ENCODE measurements around the gene ANKFY1. TPM values are rescaled to one million over a fixed set of nuclear protein-coding genes. Genes with fewer than 3 reads are reported as not detected.
A peak's percentile ranks its signal among the peaks of the same experiment; 100 is the strongest.

Gene ANKFY1
- polyA plus RNA-seq, 3 donors = 13.5 to 46.1 (median 21.7) TPM

DNA sequence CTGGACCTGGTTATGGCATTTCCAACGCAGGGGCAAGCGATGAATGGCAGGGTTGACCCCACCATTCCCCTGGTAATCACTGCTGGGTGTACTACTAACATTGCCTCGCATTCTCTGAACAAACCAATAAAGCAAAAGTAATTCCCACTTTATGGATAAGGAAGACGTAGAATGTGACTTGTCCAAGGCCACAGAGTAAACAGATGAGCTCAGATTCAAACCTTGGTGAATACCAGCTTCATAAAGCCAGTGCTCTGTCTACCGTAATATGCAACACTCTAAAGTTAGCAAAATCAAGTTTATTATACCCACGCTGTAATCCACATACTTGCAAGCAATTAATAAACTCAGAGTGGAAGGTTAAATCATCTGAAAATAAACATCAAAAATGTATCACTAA is 59.6 kb downstream of the ANKFY1 start:
- WGBS (ENCODE audit: insufficient coverage) = 100% methylated on average over 3 of the region's 6 CpGs
- H3K27me3 ChIP-seq (ENCODE audit: control insufficient read depth in 2 of 2, insufficient read depth in 2 of 2, low read length in 2 of 2) = peaks cover 18 to 26% of the 10 kb centered on the region in 2 donors
- no peak overlapping the region for H3K9ac ChIP-seq (ENCODE audit: insufficient read depth, low read length, poor library complexity, severe bottlenecking)
- Mint-ChIP-seq H3K27me3 (ENCODE audit: low read depth in 3 of 3) (peaks cover 46 to 63% (median 54%) of the 10 kb centered on the region in 3 donors), H3K9me3 (peaks cover 0 to 12% (median 11%) of the 10 kb centered on the region in 7 donors), H3K4me3 (peak overlapping the region in 1 of 2 donors; percentile 80), H3K4me1 (peaks cover 23% of the 10 kb centered on the region), H3K27ac (no peak overlapping the region), H3K36me3 (peaks cover 82 to 95% of the 10 kb centered on the region in 2 donors)
- TF ChIP-seq, protein P1, sequence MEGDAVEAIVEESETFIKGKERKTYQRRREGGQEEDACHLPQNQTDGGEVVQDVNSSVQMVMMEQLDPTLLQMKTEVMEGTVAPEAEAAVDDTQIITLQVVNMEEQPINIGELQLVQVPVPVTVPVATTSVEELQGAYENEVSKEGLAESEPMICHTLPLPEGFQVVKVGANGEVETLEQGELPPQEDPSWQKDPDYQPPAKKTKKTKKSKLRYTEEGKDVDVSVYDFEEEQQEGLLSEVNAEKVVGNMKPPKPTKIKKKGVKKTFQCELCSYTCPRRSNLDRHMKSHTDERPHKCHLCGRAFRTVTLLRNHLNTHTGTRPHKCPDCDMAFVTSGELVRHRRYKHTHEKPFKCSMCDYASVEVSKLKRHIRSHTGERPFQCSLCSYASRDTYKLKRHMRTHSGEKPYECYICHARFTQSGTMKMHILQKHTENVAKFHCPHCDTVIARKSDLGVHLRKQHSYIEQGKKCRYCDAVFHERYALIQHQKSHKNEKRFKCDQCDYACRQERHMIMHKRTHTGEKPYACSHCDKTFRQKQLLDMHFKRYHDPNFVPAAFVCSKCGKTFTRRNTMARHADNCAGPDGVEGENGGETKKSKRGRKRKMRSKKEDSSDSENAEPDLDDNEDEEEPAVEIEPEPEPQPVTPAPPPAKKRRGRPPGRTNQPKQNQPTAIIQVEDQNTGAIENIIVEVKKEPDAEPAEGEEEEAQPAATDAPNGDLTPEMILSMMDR (IDR thresholded peaks at IDR 0.05) = no peak
- H3K36me3 ChIP-seq (replicated peaks in 1 of 2; ENCODE audit: control insufficient read depth in 1 of 2, insufficient read depth in 2 of 2, low read length in 2 of 2) = peaks cover 61 to 97% of the 10 kb centered on the region in 2 donors
- no peak overlapping the region for H3K4me3 ChIP-seq (replicated peaks in 1 of 3; ENCODE audit: low read depth in 2 of 3, low read length in 3 of 3)
- H3K4me1 ChIP-seq (ENCODE audit: control insufficient read depth in 1 of 2, insufficient read depth in 2 of 2, low read length in 2 of 2) = peaks cover 21 to 22% of the 10 kb centered on the region in 2 donors
- H2AFZ ChIP-seq (ENCODE audit: insufficient read depth, low read depth, low read length, poor library complexity, severe bottlenecking) = no peak overlapping the region
- intact Hi-C loops (cut with micrococcal nuclease) = no loop called here
- peaks cover 88% of the 10 kb centered on the region for H4K20me1 ChIP-seq (ENCODE audit: insufficient read depth, low read length)
- DNase-seq = no peak
- H3K79me2 ChIP-seq (ENCODE audit: insufficient read depth, low read length) = no peaks in the 10 kb centered on the region
- no peak overlapping the region for H3K27ac ChIP-seq (ENCODE audit: low read depth in 1 of 2, low read length in 2 of 2)
- H3K9me3 ChIP-seq (replicated peaks in 1 of 2; ENCODE audit: control insufficient read depth in 1 of 2, insufficient read depth in 1 of 2, low read length in 2 of 2) = no peaks in the 10 kb centered on the region
- no peak overlapping the region for H3K4me2 ChIP-seq (replicated peaks; ENCODE audit: extremely low read depth, low read length, poor library complexity, severe bottlenecking)

DNA sequence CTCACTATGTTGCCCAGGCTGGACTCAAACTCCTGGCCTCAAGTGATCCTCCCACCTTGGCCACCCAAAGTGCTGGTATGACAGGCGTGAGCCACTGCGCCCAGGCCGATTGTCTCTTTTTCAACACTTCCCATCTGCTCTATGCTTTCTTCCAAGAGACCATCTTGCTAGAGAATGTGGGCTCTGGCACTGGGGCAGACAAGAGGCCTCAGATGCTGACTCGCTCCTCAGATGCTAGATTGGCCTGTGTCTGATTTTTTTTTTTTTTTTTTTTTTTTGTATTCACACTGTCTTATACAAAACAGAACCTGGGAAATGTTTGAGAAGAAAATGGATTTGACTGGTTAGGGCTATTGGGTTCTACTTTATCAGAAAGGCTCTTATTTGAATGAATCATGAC is 62.6 kb downstream of the ANKFY1 start:
- Histone ChIP-seq H3K9ac (ENCODE audit: insufficient read depth, low read length, poor library complexity, severe bottlenecking) (no peak overlapping the region), H3K79me2 (ENCODE audit: insufficient read depth, low read length) (no peaks in the 10 kb centered on the region), H3K9me3 (replicated peaks in 1 of 2; ENCODE audit: control insufficient read depth in 1 of 2, insufficient read depth in 1 of 2, low read length in 2 of 2) (no peaks in the 10 kb centered on the region), H3K4me2 (replicated peaks; ENCODE audit: extremely low read depth, low read length, poor library complexity, severe bottlenecking) (no peak overlapping the region), H3K36me3 (replicated peaks in 1 of 2; ENCODE audit: control insufficient read depth in 1 of 2, insufficient read depth in 2 of 2, low read length in 2 of 2) (peaks cover 74 to 94% of the 10 kb centered on the region in 2 donors), H3K27ac (ENCODE audit: low read depth in 1 of 2, low read length in 2 of 2) (no peak overlapping the region), H4K20me1 (ENCODE audit: insufficient read depth, low read length) (peaks cover 72% of the 10 kb centered on the region), H2AFZ (ENCODE audit: insufficient read depth, low read depth, low read length, poor library complexity, severe bottlenecking) (no peak overlapping the region), H3K27me3 (ENCODE audit: control insufficient read depth in 2 of 2, insufficient read depth in 2 of 2, low read length in 2 of 2) (peaks cover 17 to 26% of the 10 kb centered on the region in 2 donors), H3K4me3 (replicated peaks in 1 of 3; ENCODE audit: low read depth in 2 of 3, low read length in 3 of 3) (no peak overlapping the region), H3K4me1 (ENCODE audit: control insufficient read depth in 1 of 2, insufficient read depth in 2 of 2, low read length in 2 of 2) (no peaks in the 10 kb centered on the region)
- Mint-ChIP-seq H3K9me3 (peaks cover 0 to 11% (median 7%) of the 10 kb centered on the region in 7 donors), H3K4me1 (no peaks in the 10 kb centered on the region), H3K4me3 (no peak overlapping the region), H3K27ac (no peak overlapping the region), H3K36me3 (peaks cover 74 to 92% of the 10 kb centered on the region in 2 donors), H3K27me3 (ENCODE audit: low read depth in 3 of 3) (peaks cover 32 to 47% (median 41%) of the 10 kb centered on the region in 3 donors)
- DNase-seq = no peak
- WGBS (ENCODE audit: insufficient coverage) = 94% methylated on average over 3 of the region's 4 CpGs
- intact Hi-C loops (cut with micrococcal nuclease) = loop anchor here in 1 of 2 donors (2.0 kb wide), 1 partner anchor 212 kb away; no protein-coding TSS in a partner anchor
- TF ChIP-seq, protein P1 (IDR thresholded peaks at IDR 0.05) = no peak
